HEK293 (cell line): ENCODE results near the gene CDON.

Experiments
- CTCF ChIA-PET: fragments of 350-600 bp; formaldehyde crosslinking; extraction: SDS; loops from one replicate; lab custom pipeline; 2021; ENCODE audit warnings: antibody characterized with exemption; lab: Yijun Ruan, JAX
- POLR2A ChIA-PET: fragments of 300-600 bp; formaldehyde crosslinking; extraction: SDS; loops from one replicate; lab custom pipeline; 2020; ENCODE audit warnings: antibody characterized with exemption, inconsistent platforms; lab: Yijun Ruan, JAX
- H3K27ac ChIP-seq: fragments of 200-500 bp; sonication (Bioruptor generic); 2 replicates; pipeline ENCODE4 v1.5.1; 2014; ENCODE audit warnings: low read depth, low read length, control low read depth, inconsistent platforms; ENCODE audit errors: extremely low read depth
- H3K36me3 ChIP-seq, 2 experiments: fragments of 200-500 bp in 1 of 2; sonication (Bioruptor generic) in 1 of 2; 1 replicate in 1 of 2; 2 replicates in 1 of 2; pipeline ENCODE4 v1.5.1; 2014 to 2017; ENCODE audit warnings: inconsistent platforms in 2 of 2, low read length in 2 of 2; ENCODE audit not compliant: control insufficient read depth in 2 of 2, insufficient read depth in 1 of 2
- H3K4me1 ChIP-seq: fragments of 200-500 bp; sonication (Bioruptor generic); 2 replicates; pipeline ENCODE4 v1.5.1; 2014; ENCODE audit warnings: mild to moderate bottlenecking, low read length, inconsistent platforms; ENCODE audit not compliant: control insufficient read depth, insufficient read depth
- H3K4me3 ChIP-seq: 2 replicates; pipeline ENCODE4 v1.5.1; 2011; ENCODE audit warnings: low read depth, mild to moderate bottlenecking, control low read depth, low read length, moderate library complexity
- H3K9me3 ChIP-seq: fragments of 200-500 bp; sonication (Bioruptor generic); 2 replicates; pipeline ENCODE4 v1.5.1; 2014; ENCODE audit warnings: low read depth, low read length, inconsistent platforms; ENCODE audit not compliant: control insufficient read depth, insufficient read depth
- CTCF ChIP-seq: fragments of 450-650 bp; formaldehyde crosslinking; IDR thresholded peaks from 2 replicates; pipeline ENCODE4 v1.5.1; 2016; ENCODE audit warnings: missing biosample characterization, missing genetic modification characterization
- ELK4 ChIP-seq: IDR thresholded peaks from 2 replicates; pipeline ENCODE4 v1.6.1; 2011; ENCODE audit warnings: mild to moderate bottlenecking, low read depth, low read length, borderline replicate concordance
- KLF8 ChIP-seq: fragments of 450-650 bp; formaldehyde crosslinking; IDR thresholded peaks from 2 replicates; pipeline ENCODE4 v1.5.1; 2016; ENCODE audit warnings: missing biosample characterization, missing genetic modification characterization
- OVOL3 ChIP-seq: fragments of 450-650 bp; formaldehyde crosslinking; IDR thresholded peaks from 2 replicates; pipeline ENCODE4 v1.5.1; 2016; ENCODE audit warnings: missing biosample characterization, missing genetic modification characterization
- SCRT2 ChIP-seq: fragments of 450-650 bp; formaldehyde crosslinking; IDR thresholded peaks from 2 replicates; pipeline ENCODE4 v1.5.1; 2016; ENCODE audit warnings: missing biosample characterization, missing genetic modification characterization
- TSHZ1 ChIP-seq: fragments of 450-650 bp; formaldehyde crosslinking; IDR thresholded peaks from 2 replicates; pipeline ENCODE4 v1.5.1; 2016; ENCODE audit warnings: missing biosample characterization, missing genetic modification characterization, borderline replicate concordance
- WT1 ChIP-seq: fragments of 450-650 bp; formaldehyde crosslinking; IDR thresholded peaks from 2 replicates; pipeline ENCODE4 v1.5.1; 2016; ENCODE audit warnings: missing biosample characterization, missing genetic modification characterization
- YY2 ChIP-seq: fragments of 450-650 bp; formaldehyde crosslinking; IDR thresholded peaks from 2 replicates; pipeline ENCODE4 v1.5.1; 2016; ENCODE audit warnings: missing biosample characterization, missing genetic modification characterization
- ZBTB48 ChIP-seq: fragments of 450-650 bp; formaldehyde crosslinking; IDR thresholded peaks from 2 replicates; pipeline ENCODE4 v1.5.1; 2016; ENCODE audit warnings: missing biosample characterization, missing genetic modification characterization
- ZBTB6 ChIP-seq: fragments of 450-650 bp; formaldehyde crosslinking; IDR thresholded peaks from 2 replicates; pipeline ENCODE4 v1.5.1; 2017; ENCODE audit warnings: missing biosample characterization, missing genetic modification characterization
- ZNF239 ChIP-seq: fragments of 450-650 bp; formaldehyde crosslinking; IDR thresholded peaks from 2 replicates; pipeline ENCODE4 v1.5.1; 2016; ENCODE audit warnings: missing biosample characterization, missing genetic modification characterization
- ZNF324 ChIP-seq: fragments of 450-650 bp; formaldehyde crosslinking; IDR thresholded peaks from 2 replicates; pipeline ENCODE4 v1.5.1; 2016; ENCODE audit warnings: missing biosample characterization, missing genetic modification characterization
- ZNF335 ChIP-seq: fragments of 450-650 bp; formaldehyde crosslinking; conservative IDR thresholded peaks from 2 replicates; pipeline ENCODE4 v1.5.1; 2016; ENCODE audit warnings: missing biosample characterization, missing genetic modification characterization
- ZNF433 ChIP-seq: fragments of 450-650 bp; formaldehyde crosslinking; IDR thresholded peaks from 2 replicates; pipeline ENCODE4 v1.5.1; 2016; ENCODE audit warnings: missing biosample characterization, missing genetic modification characterization, low read depth
- ZNF596 ChIP-seq: fragments of 450-650 bp; IDR thresholded peaks from 2 replicates; pipeline ENCODE4 v1.5.0; 2018; ENCODE audit warnings: missing biosample characterization, mild to moderate bottlenecking, missing genetic modification characterization, moderate library complexity
- ZNF677 ChIP-seq: fragments of 450-650 bp; IDR thresholded peaks from 2 replicates; pipeline ENCODE4 v1.5.0; 2018; ENCODE audit warnings: missing biosample characterization, mild to moderate bottlenecking, missing genetic modification characterization, moderate library complexity

Gene CDON

GRCh38 chr11:125950696-125951651 lies 111.7 kb downstream of the CDON start (continued):
- no peak for TF ChIP-seq ELK4

- ChIA-PET POLR2A (no interaction called here), CTCF (interaction anchor here (1.3 kb wide), 2 partner anchors 27 to 244 kb away, joined by 3 read pairs; no protein-coding TSS in a partner anchor)
- no peak for TF ChIP-seq ZBTB6 (tag by site-specific recombination)
- TF ChIP-seq ZNF239 (tag by site-specific recombination), result no peak
- no peak for TF ChIP-seq YY2 (tag by site-specific recombination)
- TF ChIP-seq CTCF (tag by site-specific recombination), result no peak
- TF ChIP-seq WT1 (tag by site-specific recombination), result no peak
- TF ChIP-seq OVOL3 (tag by site-specific recombination), result no peak
- TF ChIP-seq ZBTB48 (tag by site-specific recombination), result no peak
- TF ChIP-seq ZNF596 (tag by site-specific recombination), result no peak
- no peak for TF ChIP-seq TSHZ1
- no peak for TF ChIP-seq ZNF433 (tag by site-specific recombination)
- no peak for TF ChIP-seq KLF8 (tag by site-specific recombination)
- TF ChIP-seq ZNF677 (tag by site-specific recombination), result no peak
- no peak for TF ChIP-seq ZNF324
- no peak for TF ChIP-seq ZNF335 (tag by site-specific recombination)
- no peak for TF ChIP-seq SCRT2
- Histone ChIP-seq H3K4me3 (no peak overlapping the region), H3K9me3 (no peaks in the 10 kb centered on the region), H3K36me3 (no peaks in the 10 kb centered on the region), H3K4me1 (no peaks in the 10 kb centered on the region), H3K27ac (no peak overlapping the region)
Observed at GRCh38 chr11:125950178-125950490, 112.5 kb downstream of the CDON start.
